ENCODE data around the gene COA4.

COA4 gene

DNA sequence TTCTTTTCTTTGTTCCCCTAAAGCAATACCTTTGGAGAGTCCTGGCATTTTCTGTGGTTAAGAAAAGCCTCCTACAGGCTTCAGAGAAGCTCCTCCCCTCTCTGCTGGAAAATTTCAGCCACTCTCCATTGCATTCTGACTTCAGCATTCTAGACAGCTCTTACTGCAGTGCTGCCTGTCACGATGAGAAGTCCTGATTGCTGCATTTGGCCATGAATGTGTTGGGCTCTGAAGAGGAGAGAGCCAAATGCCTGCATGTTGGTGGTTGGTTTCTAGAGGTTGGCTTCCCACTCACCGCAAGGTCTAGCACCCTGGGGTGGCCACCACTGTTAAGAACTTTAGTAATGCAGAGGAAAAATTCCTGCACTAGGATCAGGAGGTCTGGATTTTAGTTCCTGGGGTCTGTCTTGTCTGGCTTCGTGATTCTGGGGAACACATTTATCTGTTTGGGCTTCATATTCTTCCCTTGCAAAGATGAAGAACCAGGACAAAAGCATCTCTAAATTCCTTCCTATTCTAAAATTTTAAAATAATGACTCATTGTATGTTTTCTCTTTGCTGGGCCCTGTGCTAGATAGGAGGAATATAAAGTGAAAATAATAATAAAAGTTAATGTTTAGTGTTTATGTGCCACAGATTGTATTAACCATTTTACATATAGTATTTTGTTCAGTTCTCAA is 38.1 kb downstream of the COA4 start:
- no peak for TF ChIP-seq GATA3 (IDR thresholded peaks at IDR 0.05; ENCODE audit: low read depth, low read length)
- TF ChIP-seq GATA2 (IDR thresholded peaks at IDR 0.05; ENCODE audit: low read depth, low read length): no peak

DNA sequence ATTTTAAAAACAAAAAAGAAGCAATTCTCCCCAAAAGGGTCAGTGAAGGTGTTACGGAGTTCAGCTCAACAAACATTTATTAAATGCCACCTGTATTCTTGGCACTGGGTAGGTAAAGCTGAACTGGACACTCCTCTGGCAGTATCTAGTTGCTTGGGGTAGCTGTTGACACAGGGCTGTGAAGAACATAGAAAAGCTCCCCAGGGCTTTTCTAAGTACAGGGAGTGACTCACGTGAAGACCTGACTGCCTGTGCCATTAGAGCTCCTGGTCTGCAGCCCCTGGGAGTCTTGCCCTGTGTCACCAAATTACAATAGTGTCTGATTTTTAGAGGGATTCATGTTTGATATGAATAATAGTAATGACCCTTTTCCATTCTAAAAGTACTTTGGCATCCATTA is 43.6 kb downstream of the COA4 start:
- TF ChIP-seq GATA3 (IDR thresholded peaks at IDR 0.05; ENCODE audit: low read depth, low read length) (no peak), GATA2 (IDR thresholded peaks at IDR 0.05; ENCODE audit: low read depth, low read length) (no peak)

DNA sequence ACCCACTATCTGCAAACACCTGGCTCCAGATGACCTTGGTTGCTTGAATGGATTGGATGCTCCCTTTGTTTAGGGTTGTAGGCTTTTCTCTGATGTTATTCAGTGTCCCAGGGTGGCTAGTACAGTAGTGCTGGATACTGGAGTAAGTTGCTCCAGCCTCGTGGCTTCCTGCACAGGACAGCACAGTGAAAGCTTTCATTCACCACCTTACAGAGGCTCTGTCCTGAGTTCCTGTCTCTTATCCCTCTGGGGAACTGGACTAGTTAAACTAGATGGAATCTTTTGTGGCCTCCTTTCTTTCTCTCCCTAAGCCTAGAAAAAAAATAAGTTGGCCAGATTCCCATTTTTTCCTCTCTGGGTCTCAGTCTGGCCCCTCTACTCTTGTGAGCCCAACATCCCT is 46.4 kb downstream of the COA4 start:
- no peak for TF ChIP-seq GATA3 (IDR thresholded peaks at IDR 0.05; ENCODE audit: low read depth, low read length)

All from SH-SY5Y (cell line).